ENCODE data around the gene FAM117B. TPM values are rescaled to one million over a fixed set of nuclear protein-coding genes. Genes with fewer than 3 reads are reported as not detected.

Gene FAM117B
- polyA plus RNA-seq (ENCODE audit: insufficient read length in 4 of 4) = 10 to 100 TPM; 28.0 to 36.0 (median 31.7) TPM

- peak; percentile 89 to 98 (median 95) for DNase-seq (ENCODE audit: low read depth in 4 of 4, low spot score in 3 of 4)
Measured at GRCh38 chr2:202634556-202635427, at the start of gene FAM117B. Gene FAM117B, plus strand, starts transcription at chr2:202634969. Its CDS starts 219 bp downstream, at chr2:202635188.

- DNase-seq (ENCODE audit: low read depth in 4 of 4, low spot score in 3 of 4) = peak; percentile 44 to 62 (median 55)
Measured at GRCh38 chr2:202588647-202589581, 45.9 kb upstream of the FAM117B start.

GRCh38 chr2:202589582-202589949, 45.2 kb upstream of the FAM117B start:
- DNase-seq (ENCODE audit: low read depth in 4 of 4, low spot score in 3 of 4) = no peak

- no peak for DNase-seq (ENCODE audit: low read depth in 4 of 4, low spot score in 3 of 4)
Measured at GRCh38 chr2:202592566-202592965, 42.2 kb upstream of the FAM117B start.

GRCh38 chr2:202599105-202599504, 35.7 kb upstream of the FAM117B start:
- DNase-seq (ENCODE audit: low read depth in 4 of 4, low spot score in 3 of 4) = no peak

- no peak for DNase-seq (ENCODE audit: low read depth in 4 of 4, low spot score in 3 of 4)
Measured at GRCh38 chr2:202599911-202600310, 34.9 kb upstream of the FAM117B start.

- DNase-seq (ENCODE audit: low read depth in 4 of 4, low spot score in 3 of 4) = no peak
Measured at GRCh38 chr2:202604699-202605098, 30.1 kb upstream of the FAM117B start.

- DNase-seq (ENCODE audit: low read depth in 4 of 4, low spot score in 3 of 4) = no peak
Measured at GRCh38 chr2:202605174-202605573, 29.6 kb upstream of the FAM117B start.

- DNase-seq (ENCODE audit: low read depth in 4 of 4, low spot score in 3 of 4) = no peak
Measured at GRCh38 chr2:202608142-202608852, 26.5 kb upstream of the FAM117B start.

GRCh38 chr2:202609381-202610145, 25.2 kb upstream of the FAM117B start:
- no peak for DNase-seq (ENCODE audit: low read depth in 4 of 4, low spot score in 3 of 4)

GRCh38 chr2:202610380-202610779, 24.4 kb upstream of the FAM117B start:
- DNase-seq (ENCODE audit: low read depth in 4 of 4, low spot score in 3 of 4) = no peak

- DNase-seq (ENCODE audit: low read depth in 4 of 4, low spot score in 3 of 4) = no peak
Measured at GRCh38 chr2:202612145-202612544, 22.6 kb upstream of the FAM117B start.

- no peak for DNase-seq (ENCODE audit: low read depth in 4 of 4, low spot score in 3 of 4)
Measured at GRCh38 chr2:202613479-202613878, 21.3 kb upstream of the FAM117B start.

GRCh38 chr2:202624133-202624532, 10.6 kb upstream of the FAM117B start:
- DNase-seq (ENCODE audit: low read depth in 4 of 4, low spot score in 3 of 4) = no peak

- no peak for DNase-seq (ENCODE audit: low read depth in 4 of 4, low spot score in 3 of 4)
Measured at GRCh38 chr2:202627042-202627441, 7.7 kb upstream of the FAM117B start.

- no peak for DNase-seq (ENCODE audit: low read depth in 4 of 4, low spot score in 3 of 4)
Measured at GRCh38 chr2:202628646-202629198, 6.0 kb upstream of the FAM117B start.

- no peak for DNase-seq (ENCODE audit: low read depth in 4 of 4, low spot score in 3 of 4)
Measured at GRCh38 chr2:202632682-202633290, 2.0 kb upstream of the FAM117B start.

- no peak for DNase-seq (ENCODE audit: low read depth in 4 of 4, low spot score in 3 of 4)
Measured at GRCh38 chr2:202633470-202633869, 1.3 kb upstream of the FAM117B start.

Measured in right renal pelvis (tissue), 4 donors.